HL-60 (cell line): ENCODE measurements around the gene TBX5.

Experiments used
- CTCF ChIP-seq: IDR thresholded peaks from one replicate; pipeline ENCODE4 v1.5.1; 2011; ENCODE audit warnings: low read length, control low read depth, inconsistent platforms; ENCODE audit not compliant: insufficient read depth
- POLR2AphosphoS5 ChIP-seq: IDR thresholded peaks from 2 replicates; pipeline ENCODE4 v1.6.1; 2012; ENCODE audit warnings: low read depth
- REST ChIP-seq: IDR thresholded peaks from 2 replicates; pipeline ENCODE4 v1.6.1; 2012; ENCODE audit warnings: low read depth; ENCODE audit not compliant: insufficient replicate concordance

- TF ChIP-seq CTCF (no peak), POLR2AphosphoS5 (no peak), REST (no peak)
Observed at GRCh38 chr12:114448618-114448933, 42.6 kb upstream of the TBX5 start.
